Stimulated activated CD8-positive, alpha-beta memory T cell treated with anti-CD3 and anti-CD28 coated beads, Interleukin-12 subunit alpha, Interleukin-12 subunit beta, amount 100 ng/mL, for 24 hours (primary cell): ENCODE measurements around the gene KLHDC10.
A peak's percentile ranks its signal among the peaks of the same experiment; 100 is the strongest.
"Not testable (repeated sequence)": the region's sequence is repeated elsewhere in the genome, so short reads cannot be mapped to it uniquely, and the experiment has no call there.

Experiments used
- DNase-seq: peaks from one replicate; pipeline ENCODE4 v3.0.0-alpha.2; 2020; ENCODE audit errors: extremely low read depth

Gene KLHDC10, protein sequence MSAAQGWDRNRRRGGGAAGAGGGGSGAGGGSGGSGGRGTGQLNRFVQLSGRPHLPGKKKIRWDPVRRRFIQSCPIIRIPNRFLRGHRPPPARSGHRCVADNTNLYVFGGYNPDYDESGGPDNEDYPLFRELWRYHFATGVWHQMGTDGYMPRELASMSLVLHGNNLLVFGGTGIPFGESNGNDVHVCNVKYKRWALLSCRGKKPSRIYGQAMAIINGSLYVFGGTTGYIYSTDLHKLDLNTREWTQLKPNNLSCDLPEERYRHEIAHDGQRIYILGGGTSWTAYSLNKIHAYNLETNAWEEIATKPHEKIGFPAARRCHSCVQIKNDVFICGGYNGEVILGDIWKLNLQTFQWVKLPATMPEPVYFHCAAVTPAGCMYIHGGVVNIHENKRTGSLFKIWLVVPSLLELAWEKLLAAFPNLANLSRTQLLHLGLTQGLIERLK

DNA sequence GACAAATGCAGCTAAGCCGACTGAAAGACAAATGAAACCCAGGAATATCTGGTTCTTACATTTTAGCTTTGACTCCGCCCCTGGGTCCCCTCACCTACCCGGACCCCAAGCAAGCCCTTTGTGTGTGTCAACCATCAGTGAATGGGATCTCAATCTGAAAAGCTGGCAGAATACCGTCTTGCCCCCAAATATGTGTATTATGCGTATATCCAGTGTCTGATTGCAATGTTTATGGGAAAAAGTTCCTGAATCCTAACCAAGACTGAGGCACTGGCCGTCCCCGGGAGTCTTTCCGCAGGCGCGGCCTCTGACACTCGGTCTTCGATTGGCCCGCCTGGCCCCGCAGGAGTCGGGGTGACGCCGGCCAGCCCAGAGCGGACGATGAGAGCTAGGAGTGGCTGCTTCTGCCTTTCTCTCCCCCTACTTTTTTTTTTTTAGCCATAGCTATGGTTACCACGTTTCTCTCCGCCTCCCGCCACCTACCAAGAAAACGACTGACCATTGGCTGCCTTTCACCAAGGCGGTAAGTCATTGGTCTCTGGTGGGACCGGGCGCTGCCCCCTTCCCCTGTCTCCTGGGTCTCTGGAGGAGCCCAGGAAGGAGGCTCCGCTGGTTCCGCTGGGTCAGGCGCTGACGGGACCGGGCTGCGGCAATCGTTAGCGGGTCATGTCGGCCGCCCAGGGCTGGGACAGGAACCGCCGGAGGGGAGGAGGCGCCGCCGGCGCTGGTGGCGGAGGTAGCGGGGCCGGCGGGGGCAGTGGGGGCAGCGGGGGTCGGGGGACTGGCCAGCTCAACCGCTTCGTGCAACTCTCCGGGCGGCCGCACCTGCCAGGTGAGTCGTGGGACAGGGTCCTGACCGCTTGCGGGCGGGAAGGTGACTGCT, at the start of gene KLHDC10:
KLHDC10 (plus strand) TSS at position 557 of the 883 bp plus-strand sequence; CDS start at position 667, 110 bp downstream.
- peak; percentile 84 for DNase-seq

DNA sequence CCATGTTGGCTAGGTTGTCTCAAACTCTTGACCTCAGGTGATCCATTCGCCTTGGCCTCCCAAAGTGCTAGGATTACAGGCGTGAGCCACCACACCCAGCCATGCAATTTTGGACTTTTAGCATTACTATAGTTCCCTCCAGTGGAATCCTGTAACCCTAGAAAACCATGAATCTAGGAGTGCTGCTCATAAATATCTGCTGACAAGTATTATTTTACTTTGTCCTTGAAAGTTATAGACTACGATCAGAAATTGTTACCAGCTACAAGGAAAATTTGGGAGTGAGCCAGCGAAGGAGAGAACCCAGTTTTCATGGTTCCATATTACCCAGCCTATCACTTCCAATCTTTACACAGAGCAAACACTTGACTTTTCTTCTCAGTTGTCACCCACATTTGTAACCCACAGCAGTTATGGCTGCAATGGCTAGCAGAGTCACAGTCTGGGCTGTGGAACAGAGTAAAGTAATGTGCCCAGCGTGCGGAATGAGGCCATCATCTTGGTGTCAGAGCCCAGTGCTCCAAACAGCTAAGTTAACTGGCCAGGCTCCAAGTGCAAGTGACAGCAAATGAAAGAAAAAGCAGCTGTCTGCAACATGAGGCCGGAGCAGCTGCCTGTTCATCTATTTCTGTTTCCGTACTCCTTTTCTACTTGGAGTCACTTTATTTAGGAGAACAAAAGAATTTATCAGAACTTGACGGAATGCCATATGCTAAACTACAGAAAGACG, 49.1 kb upstream of the KLHDC10 start:
- no peak for DNase-seq

DNA sequence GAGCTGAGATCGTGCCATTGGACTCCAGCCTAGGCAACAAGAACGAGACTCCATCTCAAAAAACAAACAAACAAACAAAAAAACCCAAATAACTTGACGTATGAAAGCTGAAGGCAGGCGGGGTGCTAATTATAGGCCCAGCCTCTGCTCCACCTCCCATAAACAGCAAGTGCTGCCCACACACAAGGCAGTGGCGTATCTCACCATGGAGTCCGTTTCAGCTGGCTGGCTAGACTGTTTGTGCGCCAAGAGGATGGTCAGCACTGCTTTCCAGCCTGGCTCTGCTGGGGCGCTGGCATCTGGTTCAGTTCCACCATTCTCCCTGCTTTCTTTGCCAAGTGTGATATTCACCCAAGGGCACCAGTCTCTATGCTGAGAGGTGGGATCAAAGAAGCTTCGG, 48.2 kb upstream of the KLHDC10 start:
- no peak for DNase-seq

DNA sequence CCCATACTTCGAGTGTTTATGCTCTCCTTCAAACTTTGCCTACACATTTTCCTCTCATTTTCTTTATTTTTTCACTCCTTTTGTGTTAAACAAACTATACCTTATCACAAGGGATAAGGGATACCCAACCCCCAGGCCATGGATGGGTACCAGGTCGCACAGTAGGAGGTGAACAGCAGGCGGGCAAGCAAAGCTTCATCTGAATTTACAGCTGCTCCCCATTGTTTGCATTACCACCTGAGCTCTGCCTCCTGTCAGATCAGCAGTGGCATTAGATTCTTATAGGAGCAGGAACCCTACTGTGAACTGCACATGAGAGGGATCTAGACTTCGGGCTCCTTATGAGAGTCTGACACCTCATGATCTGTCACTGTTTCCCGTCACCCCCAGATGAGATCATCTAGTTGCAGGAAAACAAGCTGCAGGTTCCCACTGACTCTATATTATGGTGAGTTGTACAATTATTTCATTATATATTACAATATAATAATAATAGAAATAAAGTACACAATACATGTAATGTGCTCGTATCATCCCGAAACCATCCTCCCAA, 47.6 kb upstream of the KLHDC10 start:
- no peak for DNase-seq

DNA sequence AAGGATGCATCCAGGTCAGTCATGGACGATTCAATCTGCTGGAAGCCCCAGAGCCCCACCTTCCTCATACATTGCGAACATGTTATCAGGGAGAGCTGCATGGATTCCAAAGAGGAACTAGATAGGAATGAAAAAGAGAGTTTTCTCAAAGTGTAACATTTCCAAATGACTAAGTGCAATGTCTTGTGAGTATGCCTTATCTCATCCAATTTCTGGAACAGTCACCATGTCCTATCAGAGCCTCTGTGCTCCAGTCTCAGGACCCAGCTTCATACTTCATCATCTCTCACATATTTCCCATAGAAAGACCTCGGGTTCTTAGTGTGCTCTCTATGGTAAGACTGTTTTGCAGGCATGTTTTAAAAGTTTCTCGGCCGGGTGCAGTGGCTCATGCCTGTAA, 45.9 kb upstream of the KLHDC10 start:
- DNase-seq, result no peak

DNA sequence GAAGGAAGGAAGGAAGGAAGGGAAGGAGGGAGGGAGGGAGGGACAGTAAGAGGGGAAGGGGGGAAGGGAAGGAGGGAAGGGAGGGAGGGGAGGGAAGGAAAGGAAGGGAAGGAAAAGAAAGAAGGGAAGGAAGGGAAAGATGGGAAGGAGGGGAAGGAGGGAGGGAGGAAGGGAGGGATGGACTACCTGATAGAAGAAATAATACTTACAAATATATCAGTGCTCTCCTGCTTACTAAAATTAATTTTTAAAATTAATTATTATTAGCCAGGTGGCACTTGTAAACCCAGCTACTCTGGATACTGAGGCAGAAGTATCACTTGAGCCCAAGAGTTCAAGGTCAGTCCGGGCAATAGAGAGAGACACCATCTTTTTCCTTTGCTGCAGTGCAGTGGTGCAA, 37.6 kb upstream of the KLHDC10 start:
- DNase-seq, result no peak

DNA sequence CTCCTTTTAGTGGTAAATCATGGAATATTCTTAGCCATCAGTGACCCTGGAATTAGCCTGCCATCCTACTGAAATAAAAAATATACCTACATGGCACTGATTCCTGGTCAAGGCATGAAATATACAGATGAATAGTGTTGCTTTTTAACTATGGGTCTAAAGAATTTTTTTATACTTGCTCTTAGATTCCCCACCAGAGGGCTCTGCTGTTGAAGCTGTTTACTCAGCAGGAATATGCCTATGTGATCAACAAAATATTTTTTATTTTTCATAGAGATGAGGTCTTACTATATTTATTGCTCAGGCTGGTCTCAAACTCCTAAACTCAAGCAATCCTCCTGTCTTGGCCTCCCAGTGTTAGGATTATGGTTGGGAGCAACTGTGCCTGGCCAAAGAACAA, 32.6 kb upstream of the KLHDC10 start:
- no peak for DNase-seq

DNA sequence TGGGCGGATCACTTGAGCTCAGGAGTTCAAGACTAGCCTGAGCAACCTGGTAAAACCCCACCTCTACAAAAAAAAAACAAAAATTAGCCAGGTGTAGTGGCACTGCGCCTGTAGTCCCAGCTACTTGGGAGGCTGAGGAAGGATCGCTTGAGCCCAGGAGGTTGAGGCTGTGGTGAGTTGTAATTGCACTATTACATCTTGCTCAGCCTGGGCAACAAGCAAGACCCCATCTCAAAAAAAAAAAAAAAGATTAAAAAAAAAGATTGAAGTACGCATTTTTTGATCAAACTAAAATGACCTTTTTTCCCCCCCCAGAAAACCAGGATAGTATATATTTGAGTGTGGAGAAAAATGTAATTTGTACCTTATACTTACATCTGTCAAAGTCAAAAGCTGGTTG, 29.8 kb upstream of the KLHDC10 start:
- no peak for DNase-seq

DNA sequence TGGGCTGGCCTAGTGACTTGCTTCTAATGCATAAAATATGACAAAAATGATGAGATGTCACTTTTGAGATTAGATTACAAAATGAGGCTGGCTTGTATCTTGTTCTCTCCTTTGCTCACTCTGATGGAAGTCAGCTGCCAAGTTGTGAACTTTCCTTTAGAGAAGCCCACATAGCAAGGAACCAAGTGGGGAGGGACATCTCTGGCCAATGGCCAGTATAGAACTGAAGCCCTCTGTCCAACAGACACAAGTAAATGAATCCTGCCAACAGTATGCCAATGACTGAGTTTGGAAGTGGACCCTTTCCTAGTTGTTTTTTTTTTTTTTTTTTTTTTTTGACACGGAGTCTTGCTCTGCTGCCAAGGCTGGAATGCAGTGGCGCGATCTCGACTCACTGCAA, 22.5 kb upstream of the KLHDC10 start:
- DNase-seq, result no peak

DNA sequence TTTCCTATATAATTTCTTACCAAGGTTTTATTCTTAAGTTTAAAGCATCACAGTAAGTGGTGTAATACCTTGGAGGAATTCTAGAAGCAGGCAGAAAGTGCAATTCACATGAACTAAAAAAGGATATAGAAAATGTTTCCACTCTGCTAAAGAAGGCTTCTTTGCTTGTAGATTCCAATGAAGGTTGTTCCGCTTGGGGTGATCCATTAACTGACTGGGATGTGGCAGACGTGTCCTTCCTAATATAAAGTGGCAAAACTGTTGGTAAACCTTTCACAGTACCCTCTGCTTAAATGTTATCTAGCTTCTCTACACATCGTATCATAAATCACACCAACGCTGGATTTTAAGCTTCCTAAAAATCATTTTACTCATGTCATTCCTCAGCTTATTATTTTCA, 21.4 kb upstream of the KLHDC10 start:
- no peak for DNase-seq

DNA sequence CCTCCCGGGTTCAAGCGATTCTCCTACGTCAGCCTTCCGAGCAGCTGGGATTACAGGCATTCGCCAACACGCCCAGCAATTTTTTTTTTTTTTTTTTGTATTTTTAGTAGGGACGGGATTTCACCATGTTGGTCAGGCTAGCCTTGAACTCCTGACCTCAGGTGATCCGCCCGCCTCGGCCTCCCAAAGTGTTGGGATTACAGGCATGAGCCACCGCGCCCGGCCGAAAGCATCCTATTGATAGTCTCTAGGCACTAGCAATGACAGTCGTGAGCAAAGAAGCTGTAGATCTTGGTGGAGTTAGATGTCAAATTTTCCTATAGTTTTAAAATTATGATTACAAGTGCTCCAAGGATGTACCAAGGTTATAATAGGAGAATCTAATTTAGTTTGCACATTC, 18.1 kb upstream of the KLHDC10 start:
- DNase-seq, result not testable (repeated sequence)

DNA sequence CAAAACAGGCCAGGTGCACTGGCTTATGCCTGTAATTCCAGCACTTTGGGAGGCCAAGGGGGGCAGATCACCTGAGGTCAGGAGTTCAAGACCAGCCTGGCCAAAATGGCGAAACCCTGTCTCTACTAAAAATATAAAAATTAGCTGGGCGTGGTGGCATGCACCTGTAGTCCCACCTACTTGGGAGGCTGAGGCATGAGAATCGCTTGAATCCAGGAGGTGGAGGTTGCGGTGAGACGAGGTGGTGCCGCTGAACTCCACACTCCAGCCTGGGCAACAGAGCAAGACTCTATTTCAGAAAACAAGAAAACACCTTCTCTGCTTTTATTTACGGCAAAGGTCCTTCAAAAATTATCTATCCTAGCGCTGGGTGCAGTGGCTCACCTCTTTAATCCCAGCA, 15.1 kb upstream of the KLHDC10 start:
- DNase-seq, result not testable (repeated sequence)

DNA sequence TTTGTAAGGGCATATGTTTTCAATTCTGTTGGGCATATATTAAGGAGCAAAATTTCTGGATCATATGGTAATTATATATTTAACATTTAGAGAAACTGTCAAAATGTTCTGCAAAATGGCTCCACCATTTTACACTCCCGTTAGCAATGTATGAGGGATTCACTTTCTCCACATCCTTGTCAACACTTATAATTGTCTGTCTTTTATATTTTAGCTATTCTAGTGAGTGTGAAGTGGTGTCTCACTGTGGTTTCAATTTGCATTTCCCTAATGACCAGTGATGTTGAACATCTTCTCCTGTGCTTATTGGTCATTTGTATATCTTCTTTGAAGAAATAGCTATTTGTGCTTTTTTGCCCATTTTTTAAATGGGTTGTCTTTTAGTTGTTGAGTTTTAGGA, 8.1 kb upstream of the KLHDC10 start:
- DNase-seq, result no peak

DNA sequence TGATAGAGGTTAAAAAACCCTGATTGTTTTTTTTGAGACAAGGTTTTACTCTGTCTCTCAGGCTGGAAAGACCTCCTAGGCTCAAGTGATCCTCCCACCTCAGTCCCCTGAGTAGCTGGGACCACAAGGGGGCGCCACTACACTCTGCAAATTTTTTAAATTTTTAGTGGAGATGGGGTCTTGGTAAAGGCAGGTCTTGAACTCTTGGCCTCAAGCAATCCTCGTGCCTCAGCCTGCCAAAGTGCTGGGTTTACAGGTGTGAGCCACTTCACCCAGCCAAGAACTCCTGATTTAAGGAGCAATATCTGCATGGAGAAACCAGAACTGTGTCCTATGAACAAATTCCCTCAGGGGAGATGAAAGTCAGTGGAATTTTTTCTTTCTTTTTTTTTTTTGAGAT, 7.3 kb upstream of the KLHDC10 start:
- peak; percentile 53 for DNase-seq

DNA sequence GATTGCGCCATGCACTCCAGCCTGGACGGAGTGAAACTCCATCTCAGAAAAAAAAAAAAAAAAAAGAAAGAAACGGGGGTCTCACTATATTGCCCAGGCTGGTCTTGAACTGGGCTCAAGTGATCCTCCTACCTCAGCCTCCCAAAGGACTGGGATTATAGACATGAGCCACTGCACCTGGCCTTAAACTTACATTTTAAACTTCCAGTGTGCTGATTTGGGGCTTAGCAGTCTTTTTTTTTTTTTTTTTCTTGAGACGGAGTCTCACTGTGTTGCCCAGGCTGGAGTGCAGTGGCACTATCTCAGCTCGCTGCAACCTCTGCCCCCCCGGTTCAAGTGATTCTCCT, 5.8 kb upstream of the KLHDC10 start:
- not testable (repeated sequence) for DNase-seq

DNA sequence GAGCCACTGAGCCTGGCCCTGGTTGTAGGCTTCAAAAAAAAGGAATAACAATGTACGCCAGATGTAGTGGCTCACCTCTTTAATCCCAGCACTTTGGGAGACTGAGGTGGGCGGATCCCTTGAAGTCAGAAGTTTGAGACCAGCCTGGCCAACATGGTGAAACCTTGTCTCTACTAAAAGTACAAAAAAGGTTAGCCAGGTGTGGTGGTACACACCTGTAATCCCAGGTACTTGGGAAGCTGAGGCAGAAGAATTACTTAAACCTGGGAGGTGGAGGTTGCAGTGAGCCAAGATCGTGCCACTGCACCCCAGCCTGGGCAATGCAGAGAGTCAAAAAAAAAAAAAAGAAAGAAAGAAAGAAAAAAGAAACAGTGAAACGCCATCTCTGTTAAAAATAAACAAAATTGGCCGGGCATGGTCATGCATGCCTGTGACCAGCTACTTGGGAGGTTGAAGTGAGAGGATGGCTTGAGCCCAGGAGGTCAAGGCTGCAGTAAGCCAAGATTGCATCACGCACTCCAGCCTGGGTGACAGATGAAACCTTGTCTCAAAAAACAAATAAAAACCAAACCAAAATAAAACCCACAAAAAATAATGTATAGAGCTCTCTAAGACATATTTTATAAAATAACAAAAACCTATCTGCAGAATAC, 4.7 kb upstream of the KLHDC10 start:
- no peak for DNase-seq

DNA sequence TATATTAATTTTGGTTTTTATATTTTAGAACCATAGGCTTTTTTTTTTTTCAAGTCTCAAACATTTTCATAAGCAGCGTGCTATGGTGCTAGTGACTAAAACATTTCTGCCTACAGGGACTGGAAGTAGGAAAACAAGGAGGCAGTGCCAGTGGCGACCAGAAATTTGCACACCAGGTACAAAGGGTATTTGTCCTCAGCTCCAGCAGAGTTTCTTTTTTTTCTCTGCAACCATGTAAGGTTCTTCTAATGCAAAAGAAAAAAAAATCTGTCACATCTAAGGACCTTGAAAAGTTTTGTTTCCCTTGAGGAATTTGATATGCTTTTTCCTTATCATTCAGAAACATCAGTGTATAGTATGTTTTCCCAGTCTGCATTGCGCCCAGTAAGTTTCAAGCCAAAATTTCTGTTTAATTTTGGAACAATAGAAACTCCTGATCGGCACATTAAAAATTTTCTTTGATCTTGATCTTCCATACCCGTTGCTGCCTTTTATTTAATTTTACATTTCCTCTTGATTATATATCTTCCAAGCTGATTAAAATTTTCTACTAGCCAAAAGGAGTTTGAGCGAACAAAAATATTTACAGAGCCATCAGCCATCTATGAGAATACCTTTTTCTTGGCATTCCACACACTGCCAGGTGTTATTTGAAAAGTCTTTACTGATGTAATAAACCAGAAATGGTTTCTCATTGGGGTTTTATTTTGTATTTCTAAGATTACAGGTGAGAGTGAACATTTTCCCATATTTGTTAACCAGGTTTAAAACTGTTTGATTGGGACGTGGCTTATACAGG, 956 bp upstream of the KLHDC10 start:
- no peak for DNase-seq

DNA sequence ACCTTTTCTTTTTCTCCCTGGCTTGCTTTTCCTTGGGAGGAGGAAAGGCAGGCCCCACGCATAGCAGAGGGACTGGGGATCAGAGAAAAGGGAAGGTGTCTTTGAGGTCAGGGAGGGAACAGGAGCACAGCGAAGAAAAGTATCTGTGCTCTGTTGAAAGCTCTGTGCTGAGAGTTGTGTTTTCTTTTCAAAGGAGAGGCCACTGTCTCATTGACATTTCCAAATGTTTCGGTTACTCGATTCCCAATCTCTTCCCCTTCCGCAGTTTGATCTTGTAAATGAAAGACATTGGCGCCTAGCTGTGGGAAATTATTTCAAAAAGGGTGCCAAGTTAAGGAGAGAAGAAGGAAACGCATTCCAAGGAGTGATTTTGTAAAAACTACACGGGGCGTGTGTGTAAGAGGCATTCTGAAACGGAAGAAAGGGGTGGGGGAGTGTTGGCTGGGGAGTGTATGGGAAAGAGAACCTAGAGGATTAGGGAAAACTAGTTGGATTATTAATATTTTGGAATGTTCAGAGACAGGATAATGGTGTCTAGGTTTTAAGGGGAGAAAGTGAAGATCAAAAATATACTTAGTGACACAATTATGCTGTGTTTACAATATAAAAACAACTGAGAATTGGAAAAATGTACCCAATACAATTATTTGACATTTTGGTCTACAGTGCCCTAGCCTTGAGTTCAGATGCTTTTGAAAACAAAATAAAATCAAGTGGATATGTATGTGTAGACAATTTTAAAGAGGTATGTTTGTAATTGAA, 708 bp downstream of the KLHDC10 start:
- DNase-seq, result no peak

DNA sequence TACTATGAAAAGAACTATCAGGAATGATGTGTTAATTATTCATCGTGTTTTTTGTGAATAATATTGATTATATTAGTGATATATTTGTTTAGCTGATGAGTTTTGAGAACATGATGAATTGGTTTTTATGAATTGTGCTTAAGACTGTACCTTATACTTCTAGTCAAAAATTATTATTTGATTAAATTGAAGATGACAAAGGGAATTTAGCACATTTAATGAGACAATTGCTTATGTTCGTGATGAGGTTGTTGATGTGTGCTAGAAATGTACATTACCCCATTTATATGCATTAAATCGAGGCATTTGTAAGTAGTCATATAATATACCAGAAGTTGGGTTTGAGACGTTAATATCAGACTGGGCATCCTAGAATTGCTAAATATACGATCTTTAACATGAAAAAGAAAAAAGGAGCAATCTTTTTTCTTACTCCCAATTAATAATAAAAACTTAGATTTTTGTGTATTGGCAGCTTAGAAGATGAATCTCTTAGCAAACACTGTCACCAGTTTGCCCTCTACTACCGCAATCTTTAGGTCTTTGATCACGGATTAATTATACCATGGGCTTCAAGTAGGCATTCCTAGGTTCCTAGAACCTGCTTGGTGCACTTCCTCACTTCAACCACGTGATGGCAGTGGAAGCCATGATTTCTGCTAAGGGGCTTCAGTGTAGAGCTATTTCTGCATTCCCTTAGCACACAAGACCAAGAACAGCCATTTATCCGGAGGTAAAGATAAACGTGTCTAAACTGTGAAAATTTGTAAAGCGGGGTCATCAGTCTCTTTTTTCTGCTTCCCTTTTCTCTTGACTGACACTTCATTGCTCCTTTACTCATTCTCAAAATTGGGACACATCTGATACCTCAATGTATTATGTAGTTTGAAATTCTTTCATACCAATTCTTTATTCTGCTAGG, 1.6 kb downstream of the KLHDC10 start:
- DNase-seq, result no peak
